AG09309 (cell line): ENCODE data around the gene PELI3.

Source experiments
- DNase-seq: peaks from one replicate; pipeline ENCODE4 v3.0.0-alpha.2; 2010; ENCODE audit warnings: low read depth
- H3K4me3 ChIP-seq: 2 replicates; pipeline ENCODE4 v1.5.1; 2011; ENCODE audit warnings: mild to moderate bottlenecking, low read depth, low read length, moderate library complexity; ENCODE audit not compliant: control insufficient read depth
- TF ChIP-seq, protein P1 (sequence below): IDR thresholded peaks from 2 replicates; pipeline ENCODE4 v1.5.1; 2011; ENCODE audit warnings: mild to moderate bottlenecking, low read depth, low read length, inconsistent platforms; ENCODE audit not compliant: insufficient read depth, control insufficient read depth; ENCODE audit errors: missing control alignments

Gene PELI3

DNA sequence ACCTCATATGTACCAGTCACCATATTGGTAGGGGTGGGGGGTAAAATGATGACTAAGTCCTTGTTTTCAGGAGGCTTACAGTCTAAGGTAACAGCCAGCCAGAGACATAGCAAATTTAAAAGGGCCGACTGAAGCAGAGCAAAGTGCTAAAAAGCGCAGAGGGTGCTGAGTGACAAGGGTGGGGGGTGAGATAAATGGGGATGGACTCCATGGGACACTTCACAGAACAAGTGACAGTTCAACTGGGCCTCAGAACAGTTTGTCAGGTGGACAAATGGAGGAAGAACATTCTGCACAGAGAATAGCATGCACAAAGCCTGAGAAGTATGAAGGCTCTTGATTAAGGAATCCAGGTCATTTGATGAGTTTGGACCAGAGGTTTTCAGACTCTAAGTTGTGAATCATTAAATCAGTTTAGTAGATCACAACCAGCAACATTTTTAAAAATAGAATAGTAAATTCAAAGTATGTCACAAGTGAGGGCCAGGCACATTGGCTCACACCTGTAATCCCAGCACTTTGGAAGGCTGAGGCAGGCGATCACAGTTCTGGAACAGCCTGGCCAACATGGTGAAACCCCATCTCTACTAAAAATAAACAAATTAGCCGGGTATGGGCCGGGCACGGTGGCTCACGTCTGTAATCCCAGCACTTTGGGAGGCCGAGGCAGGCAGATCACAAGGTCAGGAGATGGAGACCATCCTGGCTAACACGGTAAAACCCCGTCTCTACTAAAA, 57.8 kb downstream of the PELI3 start:
- no peak overlapping the region for H3K4me3 ChIP-seq
- TF ChIP-seq, protein P1, sequence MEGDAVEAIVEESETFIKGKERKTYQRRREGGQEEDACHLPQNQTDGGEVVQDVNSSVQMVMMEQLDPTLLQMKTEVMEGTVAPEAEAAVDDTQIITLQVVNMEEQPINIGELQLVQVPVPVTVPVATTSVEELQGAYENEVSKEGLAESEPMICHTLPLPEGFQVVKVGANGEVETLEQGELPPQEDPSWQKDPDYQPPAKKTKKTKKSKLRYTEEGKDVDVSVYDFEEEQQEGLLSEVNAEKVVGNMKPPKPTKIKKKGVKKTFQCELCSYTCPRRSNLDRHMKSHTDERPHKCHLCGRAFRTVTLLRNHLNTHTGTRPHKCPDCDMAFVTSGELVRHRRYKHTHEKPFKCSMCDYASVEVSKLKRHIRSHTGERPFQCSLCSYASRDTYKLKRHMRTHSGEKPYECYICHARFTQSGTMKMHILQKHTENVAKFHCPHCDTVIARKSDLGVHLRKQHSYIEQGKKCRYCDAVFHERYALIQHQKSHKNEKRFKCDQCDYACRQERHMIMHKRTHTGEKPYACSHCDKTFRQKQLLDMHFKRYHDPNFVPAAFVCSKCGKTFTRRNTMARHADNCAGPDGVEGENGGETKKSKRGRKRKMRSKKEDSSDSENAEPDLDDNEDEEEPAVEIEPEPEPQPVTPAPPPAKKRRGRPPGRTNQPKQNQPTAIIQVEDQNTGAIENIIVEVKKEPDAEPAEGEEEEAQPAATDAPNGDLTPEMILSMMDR, result no peak
- DNase-seq, result no peak
